Activated CD8-positive, alpha-beta memory T cell treated with anti-CD3 and anti-CD28 coated beads, Interleukin-2, amount 50 U/mL, for 24 hours (primary cell): ENCODE data around the gene BTBD2.
"Not testable (repeated sequence)": the region's sequence is repeated elsewhere in the genome, so short reads cannot be mapped to it uniquely, and the experiment has no call there.

Experiments used
- DNase-seq: peaks from one replicate; pipeline ENCODE4 v3.0.0-alpha.2; 2020; ENCODE audit errors: extremely low read depth

BTBD2 gene

GRCh38 chr19:2014131-2014571, 1.4 kb downstream of the BTBD2 start:
- DNase-seq = no peak

GRCh38 chr19:2013683-2013961, 1.9 kb downstream of the BTBD2 start:
- no peak for DNase-seq

- DNase-seq = no peak
Measured at GRCh38 chr19:2012941-2013682, 2.4 kb downstream of the BTBD2 start.

- no peak for DNase-seq
Measured at GRCh38 chr19:2011169-2011568, 4.3 kb downstream of the BTBD2 start.

- DNase-seq = no peak
Measured at GRCh38 chr19:2010135-2010668, 5.3 kb downstream of the BTBD2 start.

- no peak for DNase-seq
Measured at GRCh38 chr19:2003874-2004273, 11.6 kb downstream of the BTBD2 start.

GRCh38 chr19:1999856-2000515, 15.5 kb downstream of the BTBD2 start:
- no peak for DNase-seq

- no peak for DNase-seq
Measured at GRCh38 chr19:1998712-1999708, 16.5 kb downstream of the BTBD2 start.

- no peak for DNase-seq
Measured at GRCh38 chr19:1997353-1998233, 17.9 kb downstream of the BTBD2 start.

- DNase-seq = no peak
Measured at GRCh38 chr19:1992759-1993260, 22.7 kb downstream of the BTBD2 start.

GRCh38 chr19:1991018-1991913, 24.2 kb downstream of the BTBD2 start:
- DNase-seq = no peak

GRCh38 chr19:1990230-1991017, 25.1 kb downstream of the BTBD2 start:
- DNase-seq = no peak

- DNase-seq = no peak
Measured at GRCh38 chr19:1989513-1990229, 25.8 kb downstream of the BTBD2 start.

- DNase-seq = not testable (repeated sequence)
Measured at GRCh38 chr19:1988464-1988863, 27.1 kb downstream of the BTBD2 start.

GRCh38 chr19:1987197-1988187, 28.0 kb downstream of the BTBD2 start:
- no peak for DNase-seq

- DNase-seq = no peak
Measured at GRCh38 chr19:1986357-1987162, 29.0 kb downstream of the BTBD2 start.
